SIG-M5 treated with dmso at 0.1 percent for 504 hours (cell line): ENCODE measurements around the gene FLNC.

ENCODE experiments used
- DNase-seq: peaks from one replicate; lab custom pipeline; 2025; ENCODE audit not compliant: unreplicated experiment; lab: John Stamatoyannopoulos, UW

Gene FLNC

DNA sequence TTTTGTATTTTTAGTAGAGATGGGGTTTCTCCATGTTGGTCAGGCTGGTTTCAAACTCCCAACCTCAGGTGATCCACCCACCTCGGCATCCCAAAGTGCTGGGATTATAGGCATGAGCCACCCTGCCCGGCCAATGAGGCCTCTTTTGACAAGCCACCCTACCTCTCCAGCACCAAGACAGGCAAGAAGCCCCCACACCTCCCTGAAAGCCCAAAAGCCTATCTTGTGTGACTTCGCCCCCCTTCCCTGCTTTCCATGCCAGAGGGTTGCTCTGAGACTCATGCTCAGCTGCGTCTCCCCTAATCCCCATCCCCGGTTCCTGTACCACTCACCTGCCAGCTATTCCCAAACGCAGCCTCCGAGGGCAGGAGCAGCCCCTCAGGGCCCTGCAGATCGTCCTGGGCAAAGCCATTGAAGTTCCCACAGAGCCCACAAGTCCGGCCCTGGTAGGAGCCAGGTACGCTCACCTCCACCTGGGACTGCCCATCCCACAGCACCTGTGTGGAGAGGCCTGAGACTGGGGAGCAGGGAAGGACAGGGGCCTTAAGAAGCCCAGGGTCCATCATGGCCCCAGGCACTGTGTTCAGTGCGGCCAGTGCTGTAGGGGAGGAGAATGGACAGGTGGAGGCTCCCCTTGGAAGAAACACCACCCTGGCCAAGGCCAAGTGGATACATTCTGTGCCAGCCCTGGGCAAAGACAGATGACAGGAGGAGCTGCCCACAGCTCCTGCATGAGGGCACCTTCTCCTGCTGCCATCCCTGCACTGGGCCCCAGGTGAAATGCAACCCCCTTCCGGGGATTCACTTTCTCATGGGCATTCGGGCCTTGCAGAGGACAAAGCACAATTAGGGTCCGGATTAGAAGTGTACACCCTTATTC is 48.3 kb downstream of the FLNC start:
- no peak for DNase-seq

DNA sequence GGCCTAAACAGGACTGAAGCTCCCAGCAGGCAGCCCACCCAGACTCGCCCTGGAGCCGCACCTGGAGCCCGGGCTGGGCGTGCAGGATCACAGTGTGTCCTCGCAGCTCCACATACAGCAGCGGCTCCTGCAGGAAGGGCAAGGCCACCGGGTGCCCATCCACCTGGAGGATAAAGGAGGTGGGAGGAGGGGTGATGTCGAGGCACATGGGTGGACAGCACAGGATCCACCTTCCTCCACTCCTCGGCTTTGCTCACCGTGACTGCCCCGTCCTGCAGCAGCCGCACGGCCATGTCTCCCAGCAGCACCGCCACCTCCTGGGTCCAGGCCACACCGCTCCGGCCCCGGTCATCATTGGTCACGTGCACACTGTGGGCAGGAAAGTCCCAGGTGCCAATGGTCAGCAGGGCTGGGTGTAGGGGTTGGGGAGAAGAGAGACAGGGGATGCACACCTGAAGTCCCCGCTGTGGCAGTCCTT is 49.3 kb downstream of the FLNC start:
- no peak for DNase-seq

DNA sequence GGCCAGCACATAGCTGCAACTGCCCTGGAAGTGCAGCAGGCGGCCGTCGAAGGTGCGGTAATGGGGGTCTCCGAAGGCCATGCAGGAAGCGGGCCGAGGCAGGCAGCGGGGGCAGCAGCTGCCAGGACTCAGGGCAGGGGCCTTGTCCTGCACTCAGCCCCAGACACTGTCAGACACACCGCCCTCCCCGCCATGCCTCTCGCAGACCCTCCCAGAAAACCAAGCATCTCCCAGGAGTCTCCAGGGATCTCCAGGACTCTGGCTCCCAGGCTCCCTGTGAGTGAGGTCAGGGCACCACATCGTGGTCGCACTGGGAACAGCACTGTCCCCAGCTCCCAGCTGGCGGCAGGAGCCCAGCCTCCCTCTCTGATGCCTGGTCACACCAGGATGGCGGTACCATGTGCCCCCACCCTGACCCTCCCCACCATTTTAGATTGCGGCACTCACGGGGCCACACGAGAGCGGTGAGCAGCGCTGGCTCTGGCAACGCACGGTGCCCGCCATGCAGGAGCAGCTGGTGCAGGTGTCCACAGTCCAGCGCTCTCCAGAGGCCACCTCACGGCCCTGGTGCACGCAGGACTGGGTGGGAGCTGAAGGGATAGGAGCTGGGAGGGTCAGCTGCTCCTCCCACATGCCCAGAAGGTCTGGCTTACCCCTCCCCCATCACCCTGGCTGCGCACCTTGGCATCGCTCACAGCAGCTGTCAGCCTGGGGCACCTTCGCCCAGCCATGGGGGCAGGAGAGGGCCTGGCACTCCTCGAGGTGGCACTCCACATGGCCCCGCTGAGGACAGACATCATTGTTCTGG is 49.9 kb downstream of the FLNC start:
- DNase-seq, result no peak

GRCh38 chr7:128880791-128881457 is 50.7 kb downstream of the FLNC start:
- no peak for DNase-seq

GRCh38 chr7:128881458-128882125 is 51.4 kb downstream of the FLNC start:
- no peak for DNase-seq

DNA sequence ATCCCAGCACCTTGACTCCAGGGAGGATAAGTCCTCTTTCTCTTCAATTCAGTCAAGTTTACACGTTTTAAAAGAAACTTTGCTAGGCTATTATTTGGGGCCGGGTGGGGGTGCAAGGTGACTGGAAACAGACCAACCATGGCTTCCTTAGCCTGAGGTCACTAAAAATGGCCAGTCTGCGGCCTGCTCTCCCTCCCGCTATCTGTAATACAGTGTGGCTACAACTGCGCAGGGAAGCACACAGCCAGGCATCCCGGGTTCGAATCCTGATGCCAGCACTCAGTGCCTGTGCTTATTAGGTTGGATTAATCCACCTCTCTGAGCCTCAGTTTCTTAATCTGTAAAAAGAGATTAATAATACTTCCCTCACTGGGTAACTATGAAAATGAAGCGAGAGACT is 51.9 kb downstream of the FLNC start:
- DNase-seq, result no peak

DNA sequence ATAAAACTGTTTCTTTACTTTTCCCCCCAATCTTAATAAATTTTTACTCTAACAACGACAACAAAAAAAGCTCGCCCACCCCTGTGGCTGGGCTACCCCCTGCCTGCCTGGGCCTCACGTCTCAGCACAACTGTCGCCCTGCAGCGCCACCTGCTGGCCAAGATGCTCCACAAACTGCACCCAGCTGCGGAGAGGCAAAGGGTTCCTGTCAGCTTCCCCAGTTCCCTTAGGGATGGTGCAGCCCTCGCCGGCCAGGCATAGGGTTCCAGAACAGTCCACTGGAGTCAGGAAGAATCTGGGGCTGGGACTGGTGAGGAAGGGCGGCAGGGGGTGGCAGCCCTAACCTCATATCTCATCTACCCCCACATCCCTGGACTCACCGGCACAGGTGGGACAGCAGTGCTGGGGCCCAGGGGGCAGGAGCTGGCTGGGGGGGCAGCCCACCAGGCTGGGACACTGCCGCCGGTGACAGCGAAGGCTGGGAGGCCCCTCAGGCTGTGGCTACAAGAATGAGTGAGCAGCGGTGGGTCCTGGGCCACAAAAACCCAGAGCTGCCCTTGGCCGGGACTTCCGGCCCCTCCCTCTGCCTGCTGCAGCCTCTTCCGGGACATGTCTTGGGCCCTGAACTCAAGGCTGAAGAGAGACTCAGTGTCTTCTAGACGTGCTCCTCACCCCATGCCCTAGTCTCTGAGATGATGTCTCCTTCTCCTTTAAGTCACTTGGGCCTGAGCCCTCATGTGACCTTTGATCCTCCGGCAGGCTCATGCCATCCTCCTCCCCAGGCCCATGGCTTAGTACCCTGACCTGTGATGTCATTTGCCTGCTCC is 53.6 kb downstream of the FLNC start:
- peak; percentile 67 for DNase-seq

DNA sequence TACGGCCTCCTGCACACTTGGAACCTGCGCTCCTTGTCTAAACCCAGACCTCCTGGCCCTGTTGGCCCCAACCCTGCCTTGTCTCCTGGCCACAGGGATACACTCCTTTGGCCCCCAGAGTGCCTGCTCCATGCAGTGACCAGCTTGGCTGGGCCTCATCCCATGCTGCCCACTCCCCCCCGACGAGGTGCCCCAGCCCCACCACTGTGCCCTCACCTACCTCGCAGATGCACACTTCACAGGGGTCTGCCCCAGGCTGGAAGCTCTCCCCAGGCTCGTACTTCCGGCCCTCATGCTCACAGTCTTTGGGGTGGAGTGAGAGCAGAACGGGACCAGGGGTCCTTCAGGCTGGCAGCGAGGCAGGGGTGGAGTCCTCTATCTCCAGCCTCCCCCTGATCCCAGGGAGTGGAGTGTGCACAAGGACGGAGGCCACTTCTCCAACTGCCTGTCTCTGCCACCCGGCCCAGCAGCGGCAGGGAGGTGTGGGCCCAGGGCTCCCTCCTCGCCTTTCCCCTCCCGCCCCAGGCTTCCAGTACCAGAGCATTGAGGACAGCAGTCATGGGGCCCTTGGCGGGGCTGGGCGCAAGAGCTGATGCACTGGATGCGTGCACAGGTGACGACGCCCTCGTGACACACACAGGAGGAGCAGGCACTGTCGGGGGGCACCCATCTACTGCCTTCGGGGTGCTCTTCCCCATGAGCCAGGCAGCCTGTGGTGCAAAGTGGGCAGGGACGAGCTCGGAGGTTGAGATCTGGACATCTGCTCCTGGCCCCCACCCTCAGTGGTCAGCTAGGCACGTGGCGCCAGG is 54.6 kb downstream of the FLNC start:
- DNase-seq, result no peak

GRCh38 chr7:128885370-128886187 is 55.4 kb downstream of the FLNC start:
- DNase-seq, result no peak

DNA sequence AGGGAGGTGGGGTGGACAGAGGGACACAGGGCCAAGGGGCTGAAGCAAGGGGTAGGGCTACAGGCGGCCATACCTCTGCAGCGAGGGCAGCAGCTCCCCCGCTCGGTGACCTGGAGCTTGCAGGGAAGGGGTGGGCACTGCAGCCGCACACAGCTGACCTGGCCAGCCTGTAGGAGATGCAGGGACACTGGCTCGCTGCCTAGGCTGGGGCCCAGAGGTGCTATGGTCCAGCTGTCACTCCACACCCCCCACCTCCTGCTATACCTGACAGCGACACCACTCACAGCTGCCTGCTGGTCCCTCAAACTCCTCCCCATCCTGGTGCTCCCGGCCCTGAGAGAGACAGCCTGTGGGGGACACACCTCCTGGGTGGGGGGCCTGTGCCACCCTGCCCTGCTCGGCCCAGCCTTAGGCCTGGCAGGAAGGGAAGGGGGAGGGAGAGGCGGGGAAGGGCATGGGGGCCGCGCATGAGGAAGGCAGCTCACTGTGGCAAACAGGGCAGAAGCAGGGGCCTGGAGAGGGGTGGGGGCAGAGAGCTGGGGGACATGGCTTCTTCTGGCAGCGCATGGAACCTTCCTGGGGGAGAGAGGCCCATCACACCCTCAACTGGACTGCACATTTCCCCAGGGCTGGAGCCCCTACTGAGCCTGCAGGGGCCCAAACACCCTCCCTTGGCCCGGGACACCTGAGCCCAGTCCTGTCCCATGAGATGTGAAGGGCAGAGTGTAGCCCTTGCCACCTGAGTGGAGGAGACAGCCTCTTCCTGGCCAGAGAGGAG is 56.4 kb downstream of the FLNC start:
- no peak for DNase-seq

GRCh38 chr7:128887169-128888038 is 57.2 kb downstream of the FLNC start:
- no peak for DNase-seq

- DNase-seq, result no peak
Measured at GRCh38 chr7:128888039-128888755, 58.0 kb downstream of the FLNC start.

DNA sequence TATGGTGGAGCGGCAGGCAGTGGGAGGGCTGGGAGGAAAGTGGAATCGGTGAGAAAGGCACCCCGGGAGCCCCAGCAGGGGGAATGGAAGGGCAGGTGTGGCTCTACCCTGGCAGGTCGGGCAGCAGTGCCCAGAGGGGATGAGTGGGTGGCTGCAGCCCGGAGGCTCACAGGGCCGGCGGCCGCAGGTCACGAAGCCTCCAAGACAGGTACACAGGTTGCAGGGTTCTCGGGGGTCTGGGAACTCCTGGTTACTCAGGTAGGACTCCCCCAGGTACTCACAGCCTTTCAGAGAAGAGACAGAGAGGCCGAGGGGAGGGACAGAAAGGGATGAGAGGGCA is 58.5 kb downstream of the FLNC start:
- DNase-seq, result no peak

DNA sequence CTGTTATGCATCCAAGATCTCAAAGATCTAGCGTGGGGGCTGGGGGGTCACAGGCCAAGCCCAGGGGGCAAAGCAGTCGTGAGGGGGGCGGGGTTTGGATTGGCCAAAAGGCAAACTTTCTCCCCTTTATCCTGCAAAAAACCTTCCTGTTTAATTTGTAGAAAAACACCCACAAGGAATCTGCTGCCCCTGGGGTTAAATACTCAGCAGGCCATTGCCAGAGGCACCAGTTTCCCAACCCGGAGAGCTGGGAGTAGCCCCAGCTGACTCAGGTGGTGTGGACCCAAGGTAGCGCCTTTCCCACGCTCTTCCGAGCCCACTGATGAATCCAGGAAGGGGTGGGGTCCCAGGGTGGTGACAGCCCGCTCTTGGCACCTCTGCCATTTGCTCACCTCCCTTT is 58.9 kb downstream of the FLNC start:
- DNase-seq, result peak; percentile 5

- no peak for DNase-seq
Measured at GRCh38 chr7:128890306-128891109, 60.3 kb downstream of the FLNC start.
